GM23338 (cell line): Measurements from ENCODE around the gene ANKRD66. TPM values are rescaled to one million over a fixed set of nuclear protein-coding genes. Genes with fewer than 3 reads are reported as not detected.

Experiments
- ATAC-seq: fragments of 200-7000 bp; cut with Tn5 transposase; 3 replicates; pipeline ENCODE4 v1.9.1; 2020
- DNase-seq: peaks from one replicate; pipeline ENCODE4 v3.0.0-alpha.2; 2015; ENCODE audit warnings: low spot score
- H2AFZ ChIP-seq: fragments of 200-600 bp; sonication (generic); 2 replicates; pipeline ENCODE4 v1.8.0; 2016; ENCODE audit warnings: antibody characterized with exemption, mild to moderate bottlenecking, moderate library complexity
- H3F3A ChIP-seq: fragments of 200-600 bp; sonication (generic); replicated peaks from 2 replicates; pipeline ENCODE4 v1.8.0; 2017; ENCODE audit warnings: antibody characterized with exemption, mixed run types, low read depth
- H3K27ac ChIP-seq: fragments of 200-600 bp; sonication (generic); 2 replicates; pipeline ENCODE4 v1.6.1; 2016; ENCODE audit warnings: low read depth
- H3K27me3 ChIP-seq: fragments of 200-600 bp; sonication (generic); 2 replicates; pipeline ENCODE4 v1.8.0; 2016; ENCODE audit warnings: mild to moderate bottlenecking, mixed run types, moderate library complexity; ENCODE audit not compliant: insufficient read depth
- H3K36me3 ChIP-seq: fragments of 200-600 bp; sonication (generic); 2 replicates; pipeline ENCODE4 v1.8.0; 2016; ENCODE audit warnings: mild to moderate bottlenecking; ENCODE audit not compliant: insufficient read depth
- H3K4me1 ChIP-seq: fragments of 200-600 bp; sonication (generic); 2 replicates; pipeline ENCODE4 v1.8.0; 2016; ENCODE audit warnings: mild to moderate bottlenecking, moderate library complexity; ENCODE audit not compliant: insufficient read depth
- H3K4me2 ChIP-seq: fragments of 200-600 bp; sonication (generic); 2 replicates; pipeline ENCODE4 v1.7.1; 2017; ENCODE audit warnings: mixed run types
- H3K4me3 ChIP-seq: fragments of 200-600 bp; sonication (generic); 2 replicates; pipeline ENCODE4 v1.6.1; 2016; ENCODE audit warnings: mixed run types
- H3K79me2 ChIP-seq: fragments of 200-600 bp; sonication (generic); replicated peaks from 2 replicates; pipeline ENCODE4 v1.8.0; 2017; ENCODE audit warnings: mild to moderate bottlenecking; ENCODE audit not compliant: insufficient read depth
- H3K9me2 ChIP-seq: fragments of 200-600 bp; sonication (generic); 2 replicates; pipeline ENCODE4 v1.8.0; 2017; ENCODE audit not compliant: insufficient read depth
- H4K20me1 ChIP-seq: fragments of 200-600 bp; sonication (generic); replicated peaks from 2 replicates; pipeline ENCODE4 v1.8.0; 2017; ENCODE audit warnings: mild to moderate bottlenecking; ENCODE audit not compliant: insufficient read depth
- H3K27ac Mint-ChIP-seq: 2 replicates; pipeline ENCODE4 v1.8.0; 2020; ENCODE audit warnings: inconsistent platforms, mild to moderate bottlenecking, moderate library complexity, mixed read lengths
- H3K27me3 Mint-ChIP-seq: 3 replicates; pipeline ENCODE4 v1.8.0; 2022; ENCODE audit warnings: low read depth, mild to moderate bottlenecking, moderate library complexity, mixed read lengths, inconsistent platforms; ENCODE audit not compliant: insufficient read depth, poor library complexity
- H3K36me3 Mint-ChIP-seq: 3 replicates; pipeline ENCODE4 v1.8.0; 2021; ENCODE audit warnings: low read depth, mild to moderate bottlenecking, inconsistent platforms, moderate library complexity, mixed read lengths
- H3K4me1 Mint-ChIP-seq: 3 replicates; pipeline ENCODE4 v1.8.0; 2020; ENCODE audit warnings: mild to moderate bottlenecking, inconsistent platforms, mixed read lengths
- H3K4me3 Mint-ChIP-seq: 3 replicates; pipeline ENCODE4 v1.8.0; 2021; ENCODE audit warnings: moderate library complexity, mild to moderate bottlenecking, inconsistent platforms, mixed read lengths
- H3K9me3 Mint-ChIP-seq: 3 replicates; pipeline ENCODE4 v1.8.0; 2020; ENCODE audit warnings: moderate library complexity, mild to moderate bottlenecking, inconsistent platforms, mixed read lengths
- EZH2 ChIP-seq: fragments of 200-600 bp; sonication (generic); IDR thresholded peaks from one replicate; pipeline ENCODE4 v1.8.0; 2017; ENCODE audit warnings: antibody characterized with exemption, mild to moderate bottlenecking, low read depth; ENCODE audit not compliant: unreplicated experiment
- EZH2phosphoT487 ChIP-seq: fragments of 200-600 bp; sonication (generic); IDR thresholded peaks from one replicate; pipeline ENCODE4 v1.8.1; 2018; ENCODE audit warnings: antibody characterized with exemption; ENCODE audit not compliant: unreplicated experiment
- JUNB ChIP-seq: IDR thresholded peaks from one replicate; pipeline ENCODE4 v1.6.1; 2016; ENCODE audit warnings: antibody characterized with exemption; ENCODE audit not compliant: unreplicated experiment
- NANOG ChIP-seq: IDR thresholded peaks from 2 replicates; pipeline ENCODE4 v1.6.1; 2016; ENCODE audit warnings: antibody characterized with exemption, borderline replicate concordance
- STAT1 ChIP-seq: IDR thresholded peaks from one replicate; pipeline ENCODE4 v1.6.1; 2016; ENCODE audit warnings: antibody characterized with exemption; ENCODE audit not compliant: unreplicated experiment
- ZNF331 ChIP-seq: fragments of 250-450 bp; sonication (Bioruptor Pico); IDR thresholded peaks from 2 replicates; pipeline ENCODE4 v1.5.0; 2020; ENCODE audit warnings: low read depth, mild to moderate bottlenecking, moderate library complexity
- polyA plus RNA-seq: library from polyadenylated mRNA; unstranded; fragments of >200 nt; fragmentation: Nextera tagmentation; extraction: Ambion mirVana; gene quantifications from 2 replicates; pipeline ENCODE4 v1.2.1, GENCODE V29; 2016
- total RNA-seq: library from RNA; depleted of rRNA; stranded (reverse); fragments of >200 nt; shearing (Covaris generic); gene quantifications from 2 replicates; pipeline ENCODE4 v1.2.3, GENCODE V29; 2014
- TF ChIP-seq, protein P1 (sequence below): fragments of 250-450 bp; sonication (Bioruptor Pico); IDR thresholded peaks from 2 replicates; pipeline ENCODE4 v1.5.0; 2020; ENCODE audit warnings: mild to moderate bottlenecking, moderate library complexity
- TF ChIP-seq, protein P2 (sequence below): IDR thresholded peaks from one replicate; pipeline ENCODE4 v1.6.1; 2018; ENCODE audit warnings: antibody characterized with exemption; ENCODE audit not compliant: unreplicated experiment
- TF ChIP-seq, protein P3 (sequence below), 2 experiments: fragments of 200-600 bp in 1 of 2; sonication (generic) in 1 of 2; conservative IDR thresholded peaks; 2 replicates each; pipeline versions ENCODE4 v1.5.1 to v1.6.1; 2016 to 2017; ENCODE audit warnings: antibody characterized with exemption in 2 of 2, low read depth in 2 of 2, mild to moderate bottlenecking in 2 of 2, moderate library complexity in 1 of 2

Gene ANKRD66
- total and polyA plus RNA-seq, 2 experiments from 2014 or later = not detected

DNA sequence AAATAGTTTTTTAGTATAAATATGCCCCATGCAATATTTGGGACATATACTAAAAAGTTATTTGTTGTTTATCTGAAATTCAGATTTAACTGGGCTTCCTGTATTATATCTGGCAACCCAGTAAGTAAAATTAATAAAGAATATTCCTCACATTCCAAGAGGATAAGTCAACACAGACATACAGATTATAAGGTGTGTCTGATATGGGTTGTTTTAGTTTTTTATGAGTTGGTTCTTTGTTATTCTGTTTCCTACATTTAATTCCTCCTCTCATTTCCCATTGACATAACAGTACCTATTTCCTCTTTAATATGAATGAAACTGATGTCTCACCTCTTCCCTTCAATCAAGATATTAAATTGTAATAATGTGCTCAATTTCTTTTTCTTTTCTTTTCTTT, 9.8 kb upstream of the ANKRD66 start (continued):
- TF ChIP-seq, protein P1, sequence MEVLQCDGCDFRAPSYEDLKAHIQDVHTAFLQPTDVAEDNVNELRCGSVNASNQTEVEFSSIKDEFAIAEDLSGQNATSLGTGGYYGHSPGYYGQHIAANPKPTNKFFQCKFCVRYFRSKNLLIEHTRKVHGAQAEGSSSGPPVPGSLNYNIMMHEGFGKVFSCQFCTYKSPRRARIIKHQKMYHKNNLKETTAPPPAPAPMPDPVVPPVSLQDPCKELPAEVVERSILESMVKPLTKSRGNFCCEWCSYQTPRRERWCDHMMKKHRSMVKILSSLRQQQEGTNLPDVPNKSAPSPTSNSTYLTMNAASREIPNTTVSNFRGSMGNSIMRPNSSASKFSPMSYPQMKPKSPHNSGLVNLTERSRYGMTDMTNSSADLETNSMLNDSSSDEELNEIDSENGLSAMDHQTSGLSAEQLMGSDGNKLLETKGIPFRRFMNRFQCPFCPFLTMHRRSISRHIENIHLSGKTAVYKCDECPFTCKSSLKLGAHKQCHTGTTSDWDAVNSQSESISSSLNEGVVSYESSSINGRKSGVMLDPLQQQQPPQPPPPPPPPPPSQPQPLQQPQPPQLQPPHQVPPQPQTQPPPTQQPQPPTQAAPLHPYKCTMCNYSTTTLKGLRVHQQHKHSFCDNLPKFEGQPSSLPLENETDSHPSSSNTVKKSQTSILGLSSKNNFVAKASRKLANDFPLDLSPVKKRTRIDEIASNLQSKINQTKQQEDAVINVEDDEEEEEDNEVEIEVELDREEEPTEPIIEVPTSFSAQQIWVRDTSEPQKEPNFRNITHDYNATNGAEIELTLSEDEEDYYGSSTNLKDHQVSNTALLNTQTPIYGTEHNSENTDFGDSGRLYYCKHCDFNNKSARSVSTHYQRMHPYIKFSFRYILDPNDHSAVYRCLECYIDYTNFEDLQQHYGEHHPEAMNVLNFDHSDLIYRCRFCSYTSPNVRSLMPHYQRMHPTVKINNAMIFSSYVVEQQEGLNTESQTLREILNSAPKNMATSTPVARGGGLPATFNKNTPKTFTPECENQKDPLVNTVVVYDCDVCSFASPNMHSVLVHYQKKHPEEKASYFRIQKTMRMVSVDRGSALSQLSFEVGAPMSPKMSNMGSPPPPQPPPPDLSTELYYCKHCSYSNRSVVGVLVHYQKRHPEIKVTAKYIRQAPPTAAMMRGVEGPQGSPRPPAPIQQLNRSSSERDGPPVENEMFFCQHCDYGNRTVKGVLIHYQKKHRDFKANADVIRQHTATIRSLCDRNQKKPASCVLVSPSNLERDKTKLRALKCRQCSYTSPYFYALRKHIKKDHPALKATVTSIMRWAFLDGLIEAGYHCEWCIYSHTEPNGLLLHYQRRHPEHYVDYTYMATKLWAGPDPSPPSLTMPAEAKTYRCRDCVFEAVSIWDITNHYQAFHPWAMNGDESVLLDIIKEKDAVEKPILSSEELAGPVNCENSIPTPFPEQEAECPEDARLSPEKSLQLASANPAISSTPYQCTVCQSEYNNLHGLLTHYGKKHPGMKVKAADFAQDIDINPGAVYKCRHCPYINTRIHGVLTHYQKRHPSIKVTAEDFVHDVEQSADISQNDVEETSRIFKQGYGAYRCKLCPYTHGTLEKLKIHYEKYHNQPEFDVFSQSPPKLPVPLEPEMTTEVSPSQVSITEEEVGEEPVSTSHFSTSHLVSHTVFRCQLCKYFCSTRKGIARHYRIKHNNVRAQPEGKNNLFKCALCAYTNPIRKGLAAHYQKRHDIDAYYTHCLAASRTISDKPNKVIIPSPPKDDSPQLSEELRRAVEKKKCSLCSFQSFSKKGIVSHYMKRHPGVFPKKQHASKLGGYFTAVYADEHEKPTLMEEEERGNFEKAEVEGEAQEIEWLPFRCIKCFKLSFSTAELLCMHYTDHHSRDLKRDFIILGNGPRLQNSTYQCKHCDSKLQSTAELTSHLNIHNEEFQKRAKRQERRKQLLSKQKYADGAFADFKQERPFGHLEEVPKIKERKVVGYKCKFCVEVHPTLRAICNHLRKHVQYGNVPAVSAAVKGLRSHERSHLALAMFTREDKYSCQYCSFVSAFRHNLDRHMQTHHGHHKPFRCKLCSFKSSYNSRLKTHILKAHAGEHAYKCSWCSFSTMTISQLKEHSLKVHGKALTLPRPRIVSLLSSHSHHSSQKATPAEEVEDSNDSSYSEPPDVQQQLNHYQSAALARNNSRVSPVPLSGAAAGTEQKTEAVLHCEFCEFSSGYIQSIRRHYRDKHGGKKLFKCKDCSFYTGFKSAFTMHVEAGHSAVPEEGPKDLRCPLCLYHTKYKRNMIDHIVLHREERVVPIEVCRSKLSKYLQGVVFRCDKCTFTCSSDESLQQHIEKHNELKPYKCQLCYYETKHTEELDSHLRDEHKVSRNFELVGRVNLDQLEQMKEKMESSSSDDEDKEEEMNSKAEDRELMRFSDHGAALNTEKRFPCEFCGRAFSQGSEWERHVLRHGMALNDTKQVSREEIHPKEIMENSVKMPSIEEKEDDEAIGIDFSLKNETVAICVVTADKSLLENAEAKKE = no peak
- no peak for TF ChIP-seq NANOG
- TF ChIP-seq, protein P2, sequence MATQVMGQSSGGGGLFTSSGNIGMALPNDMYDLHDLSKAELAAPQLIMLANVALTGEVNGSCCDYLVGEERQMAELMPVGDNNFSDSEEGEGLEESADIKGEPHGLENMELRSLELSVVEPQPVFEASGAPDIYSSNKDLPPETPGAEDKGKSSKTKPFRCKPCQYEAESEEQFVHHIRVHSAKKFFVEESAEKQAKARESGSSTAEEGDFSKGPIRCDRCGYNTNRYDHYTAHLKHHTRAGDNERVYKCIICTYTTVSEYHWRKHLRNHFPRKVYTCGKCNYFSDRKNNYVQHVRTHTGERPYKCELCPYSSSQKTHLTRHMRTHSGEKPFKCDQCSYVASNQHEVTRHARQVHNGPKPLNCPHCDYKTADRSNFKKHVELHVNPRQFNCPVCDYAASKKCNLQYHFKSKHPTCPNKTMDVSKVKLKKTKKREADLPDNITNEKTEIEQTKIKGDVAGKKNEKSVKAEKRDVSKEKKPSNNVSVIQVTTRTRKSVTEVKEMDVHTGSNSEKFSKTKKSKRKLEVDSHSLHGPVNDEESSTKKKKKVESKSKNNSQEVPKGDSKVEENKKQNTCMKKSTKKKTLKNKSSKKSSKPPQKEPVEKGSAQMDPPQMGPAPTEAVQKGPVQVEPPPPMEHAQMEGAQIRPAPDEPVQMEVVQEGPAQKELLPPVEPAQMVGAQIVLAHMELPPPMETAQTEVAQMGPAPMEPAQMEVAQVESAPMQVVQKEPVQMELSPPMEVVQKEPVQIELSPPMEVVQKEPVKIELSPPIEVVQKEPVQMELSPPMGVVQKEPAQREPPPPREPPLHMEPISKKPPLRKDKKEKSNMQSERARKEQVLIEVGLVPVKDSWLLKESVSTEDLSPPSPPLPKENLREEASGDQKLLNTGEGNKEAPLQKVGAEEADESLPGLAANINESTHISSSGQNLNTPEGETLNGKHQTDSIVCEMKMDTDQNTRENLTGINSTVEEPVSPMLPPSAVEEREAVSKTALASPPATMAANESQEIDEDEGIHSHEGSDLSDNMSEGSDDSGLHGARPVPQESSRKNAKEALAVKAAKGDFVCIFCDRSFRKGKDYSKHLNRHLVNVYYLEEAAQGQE = no peak

DNA sequence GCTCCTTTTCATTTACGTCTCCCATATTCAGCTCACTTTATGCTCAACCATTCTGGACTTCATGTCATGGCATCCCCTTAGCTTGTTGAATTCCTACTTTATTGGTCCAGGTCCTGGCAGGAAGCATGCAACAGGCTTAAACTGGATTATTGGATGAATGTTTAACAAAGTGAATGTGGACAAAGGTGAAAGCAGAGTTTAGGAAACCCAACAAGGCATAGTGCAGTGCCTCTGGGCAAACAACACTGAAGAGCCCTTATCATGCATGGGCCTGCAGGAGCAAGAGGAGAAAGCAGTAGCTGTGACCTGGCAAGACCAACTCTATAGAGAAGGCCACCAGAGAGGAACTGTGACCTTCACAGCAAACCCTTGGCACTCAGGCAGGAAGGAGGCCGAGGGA, 5.3 kb upstream of the ANKRD66 start:
- Mint-ChIP-seq H3K27me3 (peaks cover 7% of the 10 kb centered on the region), H3K27ac (no peak overlapping the region), H3K4me3 (no peak overlapping the region), H3K9me3 (no peaks in the 10 kb centered on the region), H3K4me1 (peaks cover 10% of the 10 kb centered on the region), H3K36me3 (no peaks in the 10 kb centered on the region)
- Histone ChIP-seq H3F3A (no peaks in the 10 kb centered on the region), H3K27ac (no peak overlapping the region), H3K4me2 (no peak overlapping the region), H4K20me1 (no peaks in the 10 kb centered on the region), H3K4me1 (peaks cover 26% of the 10 kb centered on the region), H3K36me3 (no peaks in the 10 kb centered on the region), H3K4me3 (no peak overlapping the region), H3K79me2 (no peaks in the 10 kb centered on the region), H2AFZ (no peak overlapping the region), H3K9me2 (peaks cover 33% of the 10 kb centered on the region), H3K27me3 (peaks cover 9% of the 10 kb centered on the region)
- no peak for ATAC-seq
- no peak for DNase-seq
- TF ChIP-seq NANOG = no peak
- no peak for TF ChIP-seq EZH2
- TF ChIP-seq, protein P3, sequence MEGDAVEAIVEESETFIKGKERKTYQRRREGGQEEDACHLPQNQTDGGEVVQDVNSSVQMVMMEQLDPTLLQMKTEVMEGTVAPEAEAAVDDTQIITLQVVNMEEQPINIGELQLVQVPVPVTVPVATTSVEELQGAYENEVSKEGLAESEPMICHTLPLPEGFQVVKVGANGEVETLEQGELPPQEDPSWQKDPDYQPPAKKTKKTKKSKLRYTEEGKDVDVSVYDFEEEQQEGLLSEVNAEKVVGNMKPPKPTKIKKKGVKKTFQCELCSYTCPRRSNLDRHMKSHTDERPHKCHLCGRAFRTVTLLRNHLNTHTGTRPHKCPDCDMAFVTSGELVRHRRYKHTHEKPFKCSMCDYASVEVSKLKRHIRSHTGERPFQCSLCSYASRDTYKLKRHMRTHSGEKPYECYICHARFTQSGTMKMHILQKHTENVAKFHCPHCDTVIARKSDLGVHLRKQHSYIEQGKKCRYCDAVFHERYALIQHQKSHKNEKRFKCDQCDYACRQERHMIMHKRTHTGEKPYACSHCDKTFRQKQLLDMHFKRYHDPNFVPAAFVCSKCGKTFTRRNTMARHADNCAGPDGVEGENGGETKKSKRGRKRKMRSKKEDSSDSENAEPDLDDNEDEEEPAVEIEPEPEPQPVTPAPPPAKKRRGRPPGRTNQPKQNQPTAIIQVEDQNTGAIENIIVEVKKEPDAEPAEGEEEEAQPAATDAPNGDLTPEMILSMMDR (conservative IDR thresholded peaks at IDR 0.05; ENCODE audit: low read depth in 2 of 2) = no peak
- no peak for TF ChIP-seq STAT1
- TF ChIP-seq ZNF331 = no peak
- TF ChIP-seq JUNB = no peak
- no peak for TF ChIP-seq EZH2phosphoT487
